IMR-90 (cell line): ENCODE measurements around the gene C9orf50. TPM values are rescaled to one million over a fixed set of nuclear protein-coding genes. Genes with fewer than 3 reads are reported as not detected.

Experiments
- ATAC-seq: fragments of 200-7000 bp; cut with Tn5 transposase; 2 replicates; pipeline ENCODE4 v1.9.1; 2020; ENCODE audit warnings: low read depth, mild to moderate bottlenecking, moderate library complexity
- BruUV-seq: library from RNA; stranded (reverse); fragments of 400-500 nt; replicated peaks from 2 replicates; lab custom pipeline; 2021; lab: Mats Ljungman, UMichigan
- CTCF ChIA-PET: fragments of 300-600 bp; formaldehyde crosslinking; extraction: SDS; loops from one replicate; lab custom pipeline; 2021; ENCODE audit warnings: antibody characterized with exemption; lab: Yijun Ruan, JAX
- POLR2A ChIA-PET: fragments of 300-600 bp; sonication (Branson Sonifier 250); formaldehyde crosslinking; loops from one replicate; lab custom pipeline; 2022; ENCODE audit warnings: antibody characterized with exemption; ENCODE audit not compliant: unreplicated experiment; lab: Charles Lee
- DNase-seq: peaks from one replicate; pipeline ENCODE4 v3.0.0; 2013
- H2AFZ ChIP-seq: replicated peaks from 2 replicates; pipeline ENCODE3; 2013; ENCODE audit warnings: low read length, mild to moderate bottlenecking; ENCODE audit not compliant: poor library complexity
- H2AK5ac ChIP-seq: 2 replicates; pipeline ENCODE4 v1.6.1; 2013; ENCODE audit warnings: low read depth, low read length, inconsistent platforms
- H2AK9ac ChIP-seq: replicated peaks from 2 replicates; pipeline ENCODE3; 2013; ENCODE audit warnings: mild to moderate bottlenecking, low read depth, low read length, moderate library complexity; ENCODE audit not compliant: poor library complexity
- H2BK120ac ChIP-seq: 2 replicates; pipeline ENCODE4 v1.6.1; 2013; ENCODE audit warnings: low read depth, low read length, inconsistent platforms
- H2BK15ac ChIP-seq: 3 replicates; pipeline ENCODE4 v1.6.1; 2013; ENCODE audit warnings: low read depth, low read length, inconsistent platforms
- H2BK20ac ChIP-seq: 2 replicates; pipeline ENCODE4 v1.6.1; 2013; ENCODE audit warnings: low read depth, mild to moderate bottlenecking, inconsistent platforms, low read length, moderate library complexity
- H2BK5ac ChIP-seq: 2 replicates; pipeline ENCODE4 v1.6.1; 2013; ENCODE audit warnings: mild to moderate bottlenecking, low read depth, low read length, inconsistent platforms; ENCODE audit not compliant: poor library complexity, severe bottlenecking
- H3K14ac ChIP-seq: replicated peaks from 2 replicates; pipeline ENCODE4 v1.6.1; 2013; ENCODE audit warnings: low read depth, low read length, inconsistent platforms
- H3K18ac ChIP-seq: 2 replicates; pipeline ENCODE4 v1.6.1; 2013; ENCODE audit warnings: low read depth, low read length, control low read depth
- H3K23ac ChIP-seq: 2 replicates; pipeline ENCODE4 v1.6.1; 2013; ENCODE audit warnings: low read depth, low read length, inconsistent platforms
- H3K27ac ChIP-seq: 2 replicates; pipeline ENCODE4 v1.5.1; 2013; ENCODE audit warnings: mild to moderate bottlenecking, control low read depth, low read length; ENCODE audit not compliant: insufficient read depth
- H3K27me3 ChIP-seq: 2 replicates; pipeline ENCODE4 v1.6.1; 2013; ENCODE audit warnings: low read length; ENCODE audit not compliant: control insufficient read depth, insufficient read depth
- H3K36me3 ChIP-seq: 2 replicates; pipeline ENCODE4 v1.6.1; 2013; ENCODE audit warnings: low read length, mixed read lengths; ENCODE audit not compliant: control insufficient read depth, insufficient read depth
- H3K4ac ChIP-seq: 2 replicates; pipeline ENCODE4 v1.6.1; 2013; ENCODE audit warnings: low read depth, low read length, inconsistent platforms
- H3K4me1 ChIP-seq: 2 replicates; pipeline ENCODE4 v1.6.1; 2013; ENCODE audit warnings: low read length, mixed read lengths; ENCODE audit not compliant: control insufficient read depth, insufficient read depth
- H3K4me2 ChIP-seq: 2 replicates; pipeline ENCODE4 v1.6.1; 2013; ENCODE audit warnings: low read depth, mild to moderate bottlenecking, control low read depth, low read length, moderate library complexity
- H3K4me3 ChIP-seq: 2 replicates; pipeline ENCODE4 v1.5.1; 2013; ENCODE audit warnings: low read depth, mild to moderate bottlenecking, control low read depth, low read length, moderate library complexity; ENCODE audit not compliant: insufficient read depth
- H3K56ac ChIP-seq: 2 replicates; pipeline ENCODE4 v1.6.1; 2013; ENCODE audit warnings: low read length, inconsistent platforms; ENCODE audit not compliant: insufficient read depth; ENCODE audit errors: extremely low read depth
- H3K79me1 ChIP-seq, 2 experiments: 2 replicates each; pipeline ENCODE4 v1.6.1; 2013; ENCODE audit warnings: low read length in 2 of 2, inconsistent platforms in 1 of 2, low read depth in 1 of 2
- H3K9ac ChIP-seq: 2 replicates; pipeline ENCODE4 v1.6.1; 2013; ENCODE audit warnings: low read depth, low read length, control low read depth
- H3K9me1 ChIP-seq: 2 replicates; pipeline ENCODE4 v1.6.1; 2013; ENCODE audit warnings: low read length, inconsistent platforms; ENCODE audit not compliant: insufficient read depth
- H3K9me3 ChIP-seq: 2 replicates; pipeline ENCODE4 v1.6.1; 2013; ENCODE audit warnings: low read length; ENCODE audit not compliant: control insufficient read depth, insufficient read depth
- H4K20me1 ChIP-seq: 2 replicates; pipeline ENCODE4 v1.6.1; 2013; ENCODE audit warnings: low read length, inconsistent platforms; ENCODE audit not compliant: insufficient read depth
- H4K5ac ChIP-seq: 2 replicates; pipeline ENCODE4 v1.6.1; 2013; ENCODE audit warnings: mild to moderate bottlenecking, low read depth, low read length, control low read depth
- H4K8ac ChIP-seq, 2 experiments: 2 replicates each; pipeline ENCODE4 v1.6.1; 2013; ENCODE audit warnings: low read depth in 2 of 2, low read length in 2 of 2, control low read depth in 1 of 2, inconsistent platforms in 1 of 2
- H4K91ac ChIP-seq: 2 replicates; pipeline ENCODE4 v1.6.1; 2013; ENCODE audit warnings: low read depth, low read length, inconsistent platforms; ENCODE audit not compliant: insufficient read depth
- CHD1 ChIP-seq: IDR thresholded peaks from 2 replicates; pipeline ENCODE4 v1.6.1; 2012; ENCODE audit warnings: low read depth, low read length, improper control_type of control experiment
- FOS ChIP-seq: fragments of 150-350 bp; IDR thresholded peaks from 2 replicates; pipeline ENCODE4 v1.6.1; 2016; ENCODE audit warnings: low read depth, low read length
- MAFK ChIP-seq: IDR thresholded peaks from 2 replicates; pipeline ENCODE4 v1.6.1; 2012; ENCODE audit warnings: low read depth, low read length, improper control_type of control experiment
- MXI1 ChIP-seq: IDR thresholded peaks from 2 replicates; pipeline ENCODE4 v1.6.1; 2012; ENCODE audit warnings: low read depth, mild to moderate bottlenecking, low read length, moderate library complexity, borderline replicate concordance
- NFE2L2 ChIP-seq: fragments of 150-350 bp; IDR thresholded peaks from 2 replicates; pipeline ENCODE4 v1.6.1; 2016; ENCODE audit warnings: low read depth, mild to moderate bottlenecking, low read length
- POLR2A ChIP-seq: IDR thresholded peaks from 2 replicates; pipeline ENCODE4 v1.6.1; 2012; ENCODE audit warnings: mild to moderate bottlenecking, low read depth, low read length
- RAD21 ChIP-seq: IDR thresholded peaks from 2 replicates; pipeline ENCODE4 v1.6.1; 2012; ENCODE audit warnings: low read length, improper control_type of control experiment
- RCOR1 ChIP-seq: IDR thresholded peaks from 2 replicates; pipeline ENCODE4 v1.6.1; 2012; ENCODE audit warnings: mild to moderate bottlenecking, low read length, improper control_type of control experiment; ENCODE audit not compliant: insufficient replicate concordance
- RFX5 ChIP-seq: IDR thresholded peaks from 2 replicates; pipeline ENCODE4 v1.8.0; 2012; ENCODE audit warnings: low read depth, mild to moderate bottlenecking, low read length, moderate library complexity
- SMC3 ChIP-seq: fragments of 150-350 bp; IDR thresholded peaks from 2 replicates; pipeline ENCODE4 v1.6.1; 2016; ENCODE audit warnings: low read depth, mild to moderate bottlenecking, antibody characterized with exemption, low read length, moderate library complexity
- WGBS, 2 experiments: methylation state at CpG; one replicate each; pipeline versions ENCODE4 v1.1.5 to v1.1.7; 2013; ENCODE audit warnings: missing lambda C conversion rate in 2 of 2; ENCODE audit not compliant: insufficient read length in 1 of 2; ENCODE audit errors: extremely low coverage in 2 of 2; 5-methylcytosine and 5-hydroxymethylcytosine counted together
- dilution Hi-C: fragments of 300-500 bp; cut with HindIII; formaldehyde crosslinking; loops from one replicate; pipeline ENCODE4 v1.14.3; 2018; ENCODE audit warnings: low sequenced_read_pairs; ENCODE audit not compliant: unreplicated experiment
- in situ Hi-C: fragments of 300-500 bp; cut with MboI; formaldehyde crosslinking; loops from 3 replicates; pipeline ENCODE4 v1.14.3; 2019; ENCODE audit warnings: low sequenced_read_pairs, inconsistent platforms, mixed read lengths
- intact Hi-C: fragments of 100-400 bp; cut with micrococcal nuclease; formaldehyde crosslinking; loops from 2 replicates; pipeline ENCODE4 v1.10.0; 2022
- polyA plus RNA-seq, 3 experiments: library from polyadenylated mRNA; depleted of rRNA; stranded (reverse); fragments of >200 nt; gene quantifications; 2 replicates each; pipeline ENCODE4 v1.2.3, GENCODE V29; 2012; ENCODE audit warnings: low replicate concordance in 1 of 3
- total RNA-seq: library from RNA; depleted of rRNA; stranded (reverse); fragments of >200 nt; gene quantifications from 2 replicates; pipeline ENCODE4 v1.2.3, GENCODE V29; 2012
- TF ChIP-seq, protein P1 (sequence below): fragments of 150-350 bp; IDR thresholded peaks from 2 replicates; pipeline ENCODE4 v1.6.1; 2016; ENCODE audit warnings: low read depth, mild to moderate bottlenecking, low read length, moderate library complexity, borderline replicate concordance

C9orf50 gene
- total and polyA plus RNA-seq, 2 of the 4 experiments (the other 2 are of a cell fraction), result 0.09 TPM; not detected in 1

DNA sequence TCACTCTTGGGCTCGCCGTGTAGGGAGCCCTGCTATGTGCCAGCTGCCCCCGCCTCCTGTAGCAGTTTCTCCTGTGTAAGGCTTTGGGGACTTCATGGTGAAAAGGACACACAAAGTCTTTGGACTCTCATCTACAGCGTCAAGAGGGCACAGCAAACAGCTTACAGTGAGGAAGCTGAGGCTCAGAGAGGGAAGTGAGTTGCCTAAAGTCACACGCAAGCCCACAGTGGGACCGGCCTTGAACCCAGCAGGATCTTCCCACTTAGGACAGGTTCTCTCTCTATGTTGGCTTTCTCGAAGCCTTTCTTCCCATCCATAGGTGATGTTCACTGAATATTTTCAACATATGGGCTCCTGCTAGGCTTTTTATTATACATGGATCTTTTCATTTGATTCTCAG lies 34.8 kb upstream of the C9orf50 start:
- peak overlapping the region; percentile 31 for H2BK20ac ChIP-seq
- peak overlapping the region; percentile 21; the same call in 1 of the 2 replicates for H3K23ac ChIP-seq
- peak overlapping the region; percentile 37; the same call in 1 of the 2 replicates for H3K18ac ChIP-seq
- POLR2A ChIA-PET, result no interaction called here
- ATAC-seq (no peak), DNase-seq (no peak)
- H3K4ac ChIP-seq, result peak overlapping the region; percentile 83
- no CpG with 5 or more reads among the region's 7 CpGs for WGBS, 2 experiments
- no peak overlapping the region for H2AK9ac ChIP-seq
- H3K36me3 ChIP-seq, result no peaks in the 10 kb centered on the region
- no peak overlapping the region for H3K4me3 ChIP-seq
- H2BK15ac ChIP-seq, result peak overlapping the region; percentile 16; the same call in 1 of the 3 replicates
- H4K8ac ChIP-seq, result no peak overlapping the region; a peak in 1 of 4 replicates
- H3K79me1 ChIP-seq, result peaks cover 0 to 12% of the 10 kb centered on the region in 2 experiments; a peak in 1 of 4 replicates
- peak overlapping the region; percentile 60 for H2BK120ac ChIP-seq
- H3K4me2 ChIP-seq, result no peak overlapping the region
- intact Hi-C loops (no loop called here), in situ Hi-C loops (no loop called here), dilution Hi-C loops (no loop called here)
- H3K9me1 ChIP-seq, result peaks cover 7% of the 10 kb centered on the region; the same call in 1 of the 2 replicates
- peaks cover 19% of the 10 kb centered on the region for H3K4me1 ChIP-seq
- peak overlapping the region; percentile 95 for H2AK5ac ChIP-seq
- H4K91ac ChIP-seq, result peak overlapping the region; percentile 60
- H3K27me3 ChIP-seq, result no peaks in the 10 kb centered on the region
- CTCF ChIA-PET, result interaction anchor here (0.7 to 1.2 kb wide), 2 partner anchors 13 to 68 kb away, joined by 3 to 4 read pairs; no protein-coding TSS in a partner anchor
- H2BK5ac ChIP-seq, result no peak overlapping the region
- peak overlapping the region; percentile 68; the same call in 1 of the 2 replicates for H3K14ac ChIP-seq
- H3K9ac ChIP-seq, result no peak overlapping the region
- no TSS peak for BruUV-seq
- H3K56ac ChIP-seq, result no peak overlapping the region
- TF ChIP-seq NFE2L2 (no peak), MAFK (no peak), CHD1 (no peak), SMC3 (no peak), POLR2A (no peak), RFX5 (no peak), MXI1 (no peak), RCOR1 (no peak), FOS (no peak), RAD21 (no peak)
- TF ChIP-seq, protein P1, sequence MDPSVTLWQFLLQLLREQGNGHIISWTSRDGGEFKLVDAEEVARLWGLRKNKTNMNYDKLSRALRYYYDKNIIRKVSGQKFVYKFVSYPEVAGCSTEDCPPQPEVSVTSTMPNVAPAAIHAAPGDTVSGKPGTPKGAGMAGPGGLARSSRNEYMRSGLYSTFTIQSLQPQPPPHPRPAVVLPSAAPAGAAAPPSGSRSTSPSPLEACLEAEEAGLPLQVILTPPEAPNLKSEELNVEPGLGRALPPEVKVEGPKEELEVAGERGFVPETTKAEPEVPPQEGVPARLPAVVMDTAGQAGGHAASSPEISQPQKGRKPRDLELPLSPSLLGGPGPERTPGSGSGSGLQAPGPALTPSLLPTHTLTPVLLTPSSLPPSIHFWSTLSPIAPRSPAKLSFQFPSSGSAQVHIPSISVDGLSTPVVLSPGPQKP, result no peak
- no peaks in the 10 kb centered on the region for H3K9me3 ChIP-seq
- H2AFZ ChIP-seq, result no peak overlapping the region
- H3K27ac ChIP-seq, result no peak overlapping the region
- H4K20me1 ChIP-seq, result no peaks in the 10 kb centered on the region; the same call in 1 of the 2 replicates
- H4K5ac ChIP-seq, result no peak overlapping the region; the same call in 1 of the 2 replicates
